Aortic smooth muscle cell (primary cell): ENCODE data around the gene LAT. TPM values are rescaled to one million over a fixed set of nuclear protein-coding genes. Genes with fewer than 3 reads are reported as not detected.

Experiments
- total RNA-seq: library from RNA; depleted of rRNA; stranded (reverse); fragments of >200 nt; gene quantifications from 2 replicates; pipeline ENCODE4 v1.2.3, GENCODE V29; 2014

Gene LAT
- total RNA-seq: 0.53 and 0.68 TPM in 2 replicates

GRCh38 chr16:28984619-28985135, at the start of gene LAT:
Gene LAT (plus strand): TSS chr16:28985052. CDS start chr16:28985418, 366 bp downstream.

GRCh38 chr16:28950648-28951409, 34.0 kb upstream of the LAT start, which contains the start of gene NFATC2IP:
Gene NFATC2IP (plus strand): TSS chr16:28950937. CDS start chr16:28951012, 75 bp downstream.

GRCh38 chr16:28974437-28975157, 10.3 kb upstream of the LAT start, which contains the start of gene SPNS1:
Gene SPNS1 (plus strand): TSS chr16:28974778. CDS start chr16:28975152, 374 bp downstream.

Other genes with a start within 250 kb of the LAT start
- 0.26 and 1.2 TPM in 2 replicates for gene NPIPB9, start 233.3 kb upstream of the LAT start, total RNA-seq
- gene ATXN2L, start 162.1 kb upstream of the LAT start, total RNA-seq: 26.0 and 40.7 TPM in 2 replicates
- gene TUFM, start 138.7 kb upstream of the LAT start, total RNA-seq: 81.1 and 100 TPM in 2 replicates
- gene SH2B1, start 121.2 kb upstream of the LAT start, total RNA-seq: 11.2 and 11.6 TPM in 2 replicates
- under 0.01 and 0.12 TPM in 2 replicates for gene ATP2A1, start 106.6 kb upstream of the LAT start, total RNA-seq
- 37.1 and 43.3 TPM in 2 replicates for gene RABEP2, start 59.8 kb upstream of the LAT start, total RNA-seq
- gene CD19, start 53.1 kb upstream of the LAT start, total RNA-seq: not detected in 2 replicates
- 12.8 and 14.1 TPM in 2 replicates for gene NFATC2IP, start 34.1 kb upstream of the LAT start, total RNA-seq
- 24.4 and 25.6 TPM in 2 replicates for gene SPNS1, start 10.3 kb upstream of the LAT start, total RNA-seq